HCT116 (cell line): ENCODE results near the gene C1orf21. TPM values are rescaled to one million over a fixed set of nuclear protein-coding genes. Genes with fewer than 3 reads are reported as not detected.

Experiments used
- ATAC-seq: fragments of 200-7000 bp; cut with Tn5 transposase; 2 replicates; pipeline ENCODE4 v1.9.1; 2020; ENCODE audit warnings: mild to moderate bottlenecking, moderate library complexity
- BruUV-seq: library from RNA; stranded (reverse); fragments of 400-500 nt; replicated peaks from 2 replicates; lab custom pipeline; 2021; lab: Mats Ljungman, UMichigan
- CTCF ChIA-PET: fragments of 300-600 bp; sonication (Branson Sonifier 250); formaldehyde crosslinking; loops from one replicate; lab custom pipeline; 2021; ENCODE audit warnings: antibody characterized with exemption; lab: Charles Lee
- POLR2A ChIA-PET: fragments of 300-600, 350-600 bp; sonication (Branson Sonifier 250); formaldehyde crosslinking; loops from one replicate; lab custom pipeline; 2021; ENCODE audit warnings: antibody characterized with exemption; lab: Charles Lee
- RAD21 ChIA-PET, 2 experiments: fragments of 300-600 bp; sonication (Branson Sonifier 250); formaldehyde crosslinking; loops; one replicate each; lab custom pipeline; 2023; ENCODE audit warnings: low total read pairs in 2 of 2; ENCODE audit not compliant: uncharacterized antibody in 2 of 2, unreplicated experiment in 2 of 2, low non-redundant PET in 1 of 2; lab: Charles Lee
- DNase-seq: peaks from one replicate; pipeline ENCODE4 v3.0.0-alpha.2; 2010; ENCODE audit warnings: low read depth, low spot score
- H2AFZ ChIP-seq: fragments of 200-600 bp; shearing (Covaris generic), sonication (generic); 2 replicates; pipeline ENCODE4 v1.6.1; 2017; ENCODE audit warnings: low read depth, mixed run types, mixed read lengths, antibody characterized with exemption, low read length; ENCODE audit not compliant: poor library complexity, severe bottlenecking
- H3K27ac ChIP-seq: 2 replicates; pipeline ENCODE4 v1.5.1; 2012; ENCODE audit warnings: low read depth, low read length
- H3K27me3 ChIP-seq: fragments of 200-600 bp; sonication (generic); 2 replicates; pipeline ENCODE4 v1.6.1; 2016; ENCODE audit warnings: mixed run types, low read length, mixed read lengths; ENCODE audit not compliant: insufficient read depth
- H3K36me3 ChIP-seq, 2 experiments: fragments of 200-500 bp in 1 of 2; fragments of 200-600 bp in 1 of 2; sonication (Bioruptor generic) in 1 of 2; sonication (generic) in 1 of 2; 2 replicates each; pipeline versions ENCODE4 v1.5.1 to v1.6.1; 2014 to 2016; ENCODE audit warnings: low read length in 2 of 2, inconsistent platforms in 1 of 2, mixed read lengths in 1 of 2, mixed run types in 1 of 2; ENCODE audit not compliant: insufficient read depth in 2 of 2, control insufficient read depth in 1 of 2
- H3K4me1 ChIP-seq, 2 experiments: fragments of 200-600 bp in 1 of 2; sonication (generic) in 1 of 2; 2 replicates each; pipeline versions ENCODE4 v1.5.1 to v1.6.1; 2012 to 2017; ENCODE audit warnings: low read length in 2 of 2, inconsistent platforms in 1 of 2, mild to moderate bottlenecking in 1 of 2, mixed read lengths in 1 of 2, mixed run types in 1 of 2, moderate library complexity in 1 of 2; ENCODE audit not compliant: insufficient read depth in 2 of 2, control insufficient read depth in 1 of 2
- H3K4me2 ChIP-seq: fragments of 200-600 bp; sonication (generic); 2 replicates; pipeline ENCODE4 v1.6.1; 2017; ENCODE audit warnings: mixed run types, low read length, mixed read lengths
- H3K4me3 ChIP-seq, 2 experiments: fragments of 200-600 bp in 1 of 2; sonication (generic) in 1 of 2; replicated peaks in 1 of 2; 2 replicates each; pipeline ENCODE4 v1.5.1; 2011 to 2016; ENCODE audit warnings: low read length in 2 of 2, control low read depth in 1 of 2, low read depth in 1 of 2, mild to moderate bottlenecking in 1 of 2, mixed read lengths in 1 of 2, mixed run types in 1 of 2
- H3K79me2 ChIP-seq: fragments of 200-600 bp; sonication (generic); 2 replicates; pipeline ENCODE4 v1.6.1; 2017; ENCODE audit warnings: mild to moderate bottlenecking, mixed run types, low read length, moderate library complexity, mixed read lengths; ENCODE audit not compliant: insufficient read depth
- H3K9ac ChIP-seq: fragments of 200-600 bp; sonication (generic); 2 replicates; pipeline ENCODE4 v1.6.1; 2016; ENCODE audit warnings: low read length, mixed read lengths
- H3K9me2 ChIP-seq: fragments of 200-600 bp; sonication (generic), shearing (Covaris generic); 2 replicates; pipeline ENCODE4 v1.6.1; 2017; ENCODE audit warnings: mixed run types, mild to moderate bottlenecking, moderate library complexity; ENCODE audit not compliant: insufficient read depth
- H3K9me3 ChIP-seq, 2 experiments: fragments of 200-500 bp in 1 of 2; fragments of 200-600 bp in 1 of 2; sonication (Bioruptor generic) in 1 of 2; sonication (generic) in 1 of 2; 2 replicates each; pipeline ENCODE4 v1.6.1; 2014 to 2017; ENCODE audit warnings: low read length in 2 of 2, mixed read lengths in 2 of 2, inconsistent platforms in 1 of 2, low read depth in 1 of 2, mild to moderate bottlenecking in 1 of 2, mixed run types in 1 of 2, moderate library complexity in 1 of 2; ENCODE audit not compliant: control insufficient read depth in 1 of 2, insufficient read depth in 1 of 2
- H4K20me1 ChIP-seq: fragments of 200-600 bp; sonication (generic), shearing (Covaris generic); 2 replicates; pipeline ENCODE4 v1.6.1; 2017; ENCODE audit warnings: mixed run types, mild to moderate bottlenecking, moderate library complexity; ENCODE audit not compliant: insufficient read depth
- EGR1 ChIP-seq: IDR thresholded peaks from 2 replicates; pipeline ENCODE4 v1.6.1; 2012; ENCODE audit warnings: low read depth
- ELF1 ChIP-seq: IDR thresholded peaks from 2 replicates; pipeline ENCODE4 v1.6.1; 2012; ENCODE audit warnings: low read depth, borderline replicate concordance
- MAX ChIP-seq: IDR thresholded peaks from 2 replicates; pipeline ENCODE4 v1.6.1; 2012
- POLR2A ChIP-seq: IDR thresholded peaks from 2 replicates; pipeline ENCODE4 v1.7.0; 2011; ENCODE audit warnings: borderline replicate concordance; ENCODE audit not compliant: insufficient read depth, insufficient read length; ENCODE audit errors: extremely low read depth
- POLR2AphosphoS5 ChIP-seq: IDR thresholded peaks from 2 replicates; pipeline ENCODE4 v1.6.1; 2011; ENCODE audit warnings: mild to moderate bottlenecking, low read depth, low read length, moderate library complexity
- intact Hi-C: fragments of 100-400 bp; cut with micrococcal nuclease; formaldehyde crosslinking; loops from 2 replicates; pipeline ENCODE4 v1.10.0; 2022
- total RNA-seq: library from RNA; stranded (reverse); gene quantifications from one replicate; pipeline ENCODE4 v1.2.1, GENCODE V29; 2021; ENCODE audit not compliant: unreplicated experiment

The C1orf21 gene
- total RNA-seq, 1 experiment from 2014 or later = 8.9 TPM

- no peak overlapping the region for H2AFZ ChIP-seq
- no peaks in the 10 kb centered on the region for H4K20me1 ChIP-seq
- CTCF ChIA-PET = no interaction called here
- H3K27me3 ChIP-seq = no peaks in the 10 kb centered on the region
- ATAC-seq (no peak), DNase-seq (no peak)
- H3K4me3 ChIP-seq = no peak overlapping the region
- no peak for TF ChIP-seq ELF1
- no TSS peak for BruUV-seq
- no peak overlapping the region for H3K4me2 ChIP-seq
- H3K9ac ChIP-seq = no peak overlapping the region
- no peaks in the 10 kb centered on the region for H3K9me3 ChIP-seq
- POLR2A ChIA-PET = no interaction called here
- no peaks in the 10 kb centered on the region for H3K79me2 ChIP-seq
- RAD21 ChIA-PET = no interaction called here
- no peaks in the 10 kb centered on the region for H3K4me1 ChIP-seq
- H3K27ac ChIP-seq = no peak overlapping the region
- H3K9me2 ChIP-seq = no peaks in the 10 kb centered on the region
- intact Hi-C loops = no loop called here
- H3K36me3 ChIP-seq = no peaks in the 10 kb centered on the region
These were observed 30.1 kb downstream of the C1orf21 start for GRCh38 chr1:184416946-184417345.

- ATAC-seq (no peak), DNase-seq (no peak)
- H3K4me2 ChIP-seq = no peak overlapping the region
- H3K9me3 ChIP-seq = no peaks in the 10 kb centered on the region
- H4K20me1 ChIP-seq = no peaks in the 10 kb centered on the region
- H2AFZ ChIP-seq = no peak overlapping the region
- ChIA-PET POLR2A (no interaction called here), RAD21 (no interaction called here), CTCF (no interaction called here)
- no peaks in the 10 kb centered on the region for H3K79me2 ChIP-seq
- no peak overlapping the region for H3K27ac ChIP-seq
- intact Hi-C loops = no loop called here
- TF ChIP-seq MAX (no peak), POLR2A (no peak), EGR1 (no peak), POLR2AphosphoS5 (no peak)
- H3K9me2 ChIP-seq = no peaks in the 10 kb centered on the region
- H3K4me1 ChIP-seq = no peaks in the 10 kb centered on the region
- no TSS peak for BruUV-seq
- no peaks in the 10 kb centered on the region for H3K36me3 ChIP-seq
- H3K4me3 ChIP-seq = no peak overlapping the region
- no peak overlapping the region for H3K9ac ChIP-seq
- H3K27me3 ChIP-seq = no peaks in the 10 kb centered on the region
These were observed 31.1 kb downstream of the C1orf21 start for GRCh38 chr1:184417916-184418315.
